Measurements from ENCODE around the gene TSPAN4.

The TSPAN4 gene

GRCh38 chr11:852762-853161 lies 10.1 kb downstream of the TSPAN4 start:
- DNase-seq: no peak

DNA sequence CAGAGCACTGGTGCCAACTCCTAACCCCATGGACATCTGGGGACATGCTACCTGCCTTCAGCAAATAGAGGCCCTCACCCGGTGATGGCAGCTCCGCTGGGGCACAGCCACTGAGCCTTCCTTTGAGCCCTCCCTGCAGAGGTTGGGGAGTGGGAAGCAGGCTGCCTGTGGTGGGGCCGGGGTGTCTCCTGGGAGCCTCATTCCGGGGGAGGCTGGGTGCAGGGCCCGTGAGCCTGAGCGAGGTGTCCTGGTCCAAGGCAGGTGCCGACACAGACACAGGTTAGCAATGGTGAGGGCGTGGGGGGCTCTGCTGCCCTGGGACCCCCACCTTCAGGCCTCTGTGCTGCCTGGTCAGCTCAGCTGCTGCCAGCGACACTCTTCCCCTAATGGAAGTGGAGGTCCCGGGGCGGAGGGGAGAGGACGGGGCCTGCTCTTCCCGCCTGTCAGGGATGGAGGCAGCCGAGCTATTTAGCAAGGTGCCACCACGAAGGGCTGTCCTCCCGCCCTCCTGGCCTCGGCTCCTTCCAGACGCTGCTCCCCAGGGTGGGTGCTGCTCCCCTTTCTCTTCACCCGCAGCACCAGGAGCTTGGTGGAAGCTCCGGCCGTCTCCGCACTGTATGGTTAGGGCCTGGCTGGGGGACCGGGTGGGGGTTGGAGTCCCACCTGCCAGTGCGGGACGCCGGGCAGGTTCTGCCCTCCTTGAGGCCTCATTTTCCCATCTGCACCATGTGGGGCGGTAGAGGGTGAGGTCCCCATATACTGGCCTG lies 11.2 kb downstream of the TSPAN4 start:
- no peak for DNase-seq

DNA sequence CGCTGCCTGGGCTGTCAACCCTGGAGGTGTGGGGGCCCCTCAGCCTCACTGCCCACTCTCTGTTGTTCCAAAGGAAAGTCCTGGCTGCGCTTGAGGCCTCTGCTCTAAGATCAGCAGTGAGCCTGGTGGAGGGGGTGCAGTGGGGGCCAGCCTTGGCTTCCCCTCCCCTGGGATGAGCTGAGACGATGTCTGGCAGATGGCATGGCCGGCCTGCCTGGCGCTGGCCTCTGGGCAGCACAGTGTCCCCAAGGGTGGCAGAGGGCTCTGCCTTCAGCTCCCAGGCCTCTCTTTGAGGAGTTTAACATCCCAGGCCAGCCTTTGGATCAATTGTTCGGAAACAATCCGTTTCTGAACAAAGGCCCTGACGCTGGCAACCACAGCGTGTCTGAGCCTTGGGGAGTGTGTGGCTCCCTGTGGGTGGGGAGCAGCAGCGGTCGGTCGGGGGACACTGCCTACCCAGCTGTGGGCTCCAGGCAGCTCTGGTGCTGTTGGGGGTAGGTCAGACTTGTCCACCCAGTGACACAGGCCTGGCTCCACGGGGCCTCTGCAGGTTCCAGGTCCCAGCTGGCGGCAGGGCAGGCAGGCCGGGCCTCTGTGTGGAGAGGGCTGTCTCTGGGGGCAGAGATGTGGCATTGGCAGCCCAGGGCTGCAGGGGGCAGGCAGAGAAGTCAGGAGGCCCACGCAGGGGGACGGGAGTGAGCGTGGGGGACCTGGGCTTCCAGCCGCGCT lies 12.1 kb downstream of the TSPAN4 start:
- no peak for DNase-seq

DNA sequence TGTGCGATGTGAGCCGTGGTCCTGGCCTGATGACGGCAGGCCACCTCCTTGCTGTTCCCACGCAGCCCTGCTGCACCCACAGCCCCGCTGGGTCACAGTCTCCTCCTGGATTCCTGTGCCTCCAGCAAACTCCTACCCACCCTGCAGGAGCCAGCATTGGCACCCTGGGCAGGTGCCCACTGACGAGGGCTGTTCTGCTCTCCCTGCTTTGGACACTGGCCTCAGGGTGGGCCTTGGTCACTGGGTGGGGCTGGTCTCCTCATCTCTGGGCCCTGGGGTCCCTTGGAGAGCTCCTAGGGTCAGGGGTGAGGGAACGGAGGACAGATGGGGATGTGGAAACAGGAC lies 12.7 kb downstream of the TSPAN4 start:
- DNase-seq: no peak

DNA sequence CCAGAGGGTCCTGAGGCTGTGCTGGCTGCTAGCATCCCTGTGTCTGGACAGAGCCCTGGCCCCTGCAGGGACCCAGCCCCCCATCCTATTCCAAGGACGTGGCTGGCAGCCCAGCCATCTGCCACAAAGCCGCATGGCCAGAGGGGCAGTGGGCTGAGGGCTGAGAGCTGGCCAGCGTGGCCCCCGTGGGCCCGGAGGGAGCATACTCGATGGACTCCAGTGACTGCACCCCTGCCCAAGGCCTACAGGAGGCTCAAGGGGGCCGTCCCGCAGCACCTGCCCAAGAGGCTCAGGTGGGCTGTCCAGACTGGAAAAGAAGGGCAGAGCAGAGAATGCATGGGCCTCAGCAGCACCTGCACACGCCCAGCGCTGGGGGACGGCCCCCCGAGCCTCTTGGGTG lies 13.1 kb downstream of the TSPAN4 start:
- no peak for DNase-seq

DNA sequence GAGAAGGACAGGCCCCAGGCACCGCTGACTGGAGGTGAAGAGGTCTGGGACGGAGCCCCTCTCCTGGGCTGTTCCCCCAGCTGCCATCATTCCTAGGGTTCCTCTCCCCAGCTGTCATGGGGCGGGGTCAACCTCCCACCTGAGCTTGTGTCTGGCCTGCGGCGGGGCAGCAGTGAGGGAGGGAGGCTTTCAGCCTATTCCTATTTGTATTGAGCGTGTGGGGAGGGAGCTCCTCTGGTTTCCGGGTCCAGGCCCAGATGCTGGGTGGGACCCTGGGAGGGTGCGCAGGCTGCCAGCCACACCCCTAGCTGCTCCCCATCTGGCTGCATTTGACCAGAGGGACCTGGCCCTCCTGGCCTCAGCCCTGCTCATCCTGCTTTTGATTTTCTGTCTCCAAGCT lies 13.7 kb downstream of the TSPAN4 start:
- no peak for DNase-seq

- no peak for DNase-seq
Observed at GRCh38 chr11:858053-858761, 15.6 kb downstream of the TSPAN4 start.

- DNase-seq: no peak
Observed at GRCh38 chr11:858762-859339, 16.2 kb downstream of the TSPAN4 start.

GRCh38 chr11:859394-860131 lies 16.9 kb downstream of the TSPAN4 start:
- peak; percentile 31 to 40 for DNase-seq

GRCh38 chr11:860234-861104 lies 17.8 kb downstream of the TSPAN4 start:
- DNase-seq: no peak

GRCh38 chr11:861105-861479 lies 18.4 kb downstream of the TSPAN4 start:
- DNase-seq: no peak

DNA sequence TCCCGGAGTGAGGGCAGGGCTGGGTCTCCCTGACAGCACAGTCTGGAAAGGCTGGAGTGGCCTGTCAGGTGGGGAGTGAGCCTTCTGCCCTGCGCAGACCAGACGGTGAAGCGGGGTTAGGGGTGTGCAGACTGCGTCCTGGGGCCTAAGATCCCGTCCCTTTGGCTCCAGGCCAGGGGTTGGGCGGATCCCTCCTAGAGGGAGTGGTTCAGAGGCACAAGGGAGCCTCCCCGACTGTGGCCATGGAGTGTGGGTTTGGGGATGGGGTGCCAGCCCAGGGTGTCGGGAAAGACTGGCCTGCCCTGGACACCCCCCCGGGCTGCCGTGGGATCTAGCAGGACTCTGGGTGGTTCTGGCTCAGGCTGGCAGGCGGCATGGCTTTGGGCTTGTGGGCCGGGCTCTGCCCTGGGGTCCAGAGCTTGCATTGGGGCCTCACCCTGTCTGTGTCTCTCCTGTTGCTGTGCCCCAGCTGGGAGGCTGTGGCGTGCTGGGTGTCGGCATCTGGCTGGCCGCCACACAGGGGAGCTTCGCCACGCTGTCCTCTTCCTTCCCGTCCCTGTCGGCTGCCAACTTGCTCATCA lies 19.5 kb downstream of the TSPAN4 start:
- DNase-seq: no peak

DNA sequence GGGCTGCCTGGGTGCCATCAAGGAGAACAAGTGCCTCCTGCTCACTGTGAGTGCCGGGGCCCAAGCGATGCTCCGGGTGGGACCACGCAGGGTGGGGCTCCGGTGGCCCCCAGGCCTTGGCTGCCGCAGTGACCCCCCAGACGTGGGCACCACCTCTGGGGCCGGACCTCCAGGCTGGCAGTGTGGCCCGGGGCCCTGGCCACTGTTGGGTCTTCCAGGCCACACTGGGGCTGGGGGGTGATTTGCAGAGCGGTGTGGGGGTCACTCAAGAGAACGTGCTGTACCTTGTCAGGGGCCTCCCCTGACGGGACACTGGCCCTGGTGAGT lies 20.0 kb downstream of the TSPAN4 start:
- no peak for DNase-seq

- no peak for DNase-seq
Observed at GRCh38 chr11:863023-863909, 20.6 kb downstream of the TSPAN4 start.

DNA sequence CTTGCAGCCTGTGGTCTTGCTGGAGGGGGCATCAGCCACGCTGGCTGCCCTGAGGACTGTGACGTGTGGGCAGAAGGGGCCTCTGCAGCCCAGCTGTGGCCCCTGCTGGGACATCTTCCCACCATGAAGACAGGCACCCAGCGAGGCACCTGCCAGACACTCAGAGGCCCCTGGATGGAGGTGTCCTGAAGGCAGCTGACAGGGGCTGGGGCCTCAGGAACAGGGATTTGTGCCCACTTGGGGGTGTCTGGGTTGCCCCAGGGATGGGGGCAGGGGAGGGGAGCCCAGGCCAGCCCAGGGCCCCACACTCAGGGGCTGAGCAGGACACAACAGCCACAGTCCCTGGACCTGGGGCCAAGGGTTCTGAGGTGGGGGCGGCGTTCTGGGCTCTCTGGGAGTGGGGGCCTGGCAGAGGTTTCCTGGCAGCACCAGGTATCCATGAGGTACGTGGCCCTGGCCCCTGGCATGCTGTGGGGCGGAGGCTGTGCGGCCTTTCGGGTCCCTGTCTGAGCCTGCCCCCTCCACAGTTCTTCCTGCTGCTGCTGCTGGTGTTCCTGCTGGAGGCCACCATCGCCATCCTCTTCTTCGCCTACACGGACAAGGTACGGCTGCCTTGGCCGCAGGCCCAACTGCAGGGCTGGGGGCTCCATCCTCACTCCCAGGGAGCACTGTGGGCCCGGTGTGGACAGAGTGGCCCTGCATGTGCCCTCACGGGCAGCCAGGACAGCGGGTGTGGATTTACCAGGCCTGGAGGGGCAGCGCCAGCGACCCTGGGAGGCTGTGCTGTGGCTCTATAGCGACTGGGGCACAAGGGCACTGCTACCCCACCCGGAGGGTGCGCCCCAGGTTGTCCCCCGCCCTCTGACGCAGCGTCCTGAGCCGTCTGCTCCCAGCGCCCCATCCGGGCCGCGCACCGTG lies 21.5 kb downstream of the TSPAN4 start:
- no peak for DNase-seq

DNA sequence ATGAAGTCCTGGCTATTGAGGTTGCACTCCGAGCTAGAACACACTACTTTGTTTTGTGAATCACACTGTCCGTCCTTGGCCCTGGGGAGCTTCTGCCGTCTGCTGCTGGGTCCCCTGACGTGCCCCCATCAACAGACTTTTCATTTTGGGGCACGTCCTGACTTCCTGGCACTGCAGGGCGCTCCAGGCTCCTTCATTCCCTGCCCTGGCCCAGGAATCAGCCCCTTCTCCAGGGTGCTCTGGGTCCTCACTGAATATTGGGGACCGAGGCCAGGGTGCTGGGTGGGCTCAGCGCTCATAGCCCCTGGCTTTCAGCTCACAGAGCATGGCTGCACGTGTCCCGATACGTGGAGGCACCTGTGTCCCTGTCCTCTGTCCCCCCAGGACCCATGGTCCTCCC lies 22.2 kb downstream of the TSPAN4 start:
- DNase-seq: no peak

DNA sequence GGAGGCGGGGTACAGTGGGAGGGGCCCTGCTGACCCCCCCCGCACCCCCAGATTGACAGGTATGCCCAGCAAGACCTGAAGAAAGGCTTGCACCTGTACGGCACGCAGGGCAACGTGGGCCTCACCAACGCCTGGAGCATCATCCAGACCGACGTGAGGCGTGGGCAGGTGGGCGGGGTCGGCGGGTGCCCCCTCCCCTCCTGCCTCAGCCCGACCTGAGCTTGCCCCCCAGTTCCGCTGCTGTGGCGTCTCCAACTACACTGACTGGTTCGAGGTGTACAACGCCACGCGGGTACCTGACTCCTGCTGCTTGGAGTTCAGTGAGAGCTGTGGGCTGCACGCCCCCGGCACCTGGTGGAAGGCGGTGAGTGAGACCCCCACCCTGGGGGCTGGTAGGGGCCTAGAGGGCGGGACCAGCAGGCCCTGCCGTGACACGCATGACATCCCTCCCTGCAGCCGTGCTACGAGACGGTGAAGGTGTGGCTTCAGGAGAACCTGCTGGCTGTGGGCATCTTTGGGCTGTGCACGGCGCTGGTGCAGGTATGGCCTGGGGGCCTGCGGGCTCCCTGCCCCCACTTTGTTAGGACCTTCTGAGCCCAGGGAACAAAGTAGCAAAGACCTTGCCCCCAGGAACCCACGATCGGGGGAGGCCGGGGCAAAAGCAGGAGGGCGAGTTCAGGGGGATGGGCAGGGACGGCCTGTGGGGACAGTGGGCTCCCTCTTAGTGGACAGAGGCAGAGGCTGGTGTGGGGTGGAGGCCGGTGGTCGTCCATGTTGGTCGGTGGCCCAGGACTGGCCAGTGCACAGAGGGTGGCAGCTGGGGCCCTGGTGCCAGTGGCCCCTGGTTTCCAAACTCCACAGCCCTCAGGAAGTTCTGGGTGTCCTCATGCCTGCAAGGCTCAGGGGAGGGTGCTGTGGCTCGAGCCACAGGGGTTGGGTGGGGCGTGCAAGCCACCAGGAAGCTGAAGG lies 23.1 kb downstream of the TSPAN4 start:
- no peak for DNase-seq

DNA sequence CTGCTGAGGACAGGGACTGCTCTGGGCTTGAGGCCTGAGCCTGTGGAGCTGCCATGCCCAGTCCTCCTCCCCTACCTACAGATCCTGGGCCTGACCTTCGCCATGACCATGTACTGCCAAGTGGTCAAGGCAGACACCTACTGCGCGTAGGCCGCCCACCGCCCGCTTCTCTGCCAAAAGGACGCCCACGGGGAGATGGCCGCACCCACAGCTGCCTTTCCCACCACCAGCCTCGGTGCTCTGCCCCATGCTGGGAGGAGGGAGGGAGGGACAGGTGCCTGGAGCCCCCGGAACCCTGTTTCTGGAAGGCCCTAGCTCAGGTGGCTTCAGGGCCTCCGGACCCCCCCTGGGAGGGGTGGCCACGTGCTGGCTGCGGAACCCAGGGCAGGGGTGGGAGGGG lies 23.8 kb downstream of the TSPAN4 start:
- no peak for DNase-seq
